Mesenchymal stem cell (in vitro differentiated cells and primary cell): Measurements from ENCODE around the gene TLE3.

Experiments
- DNase-seq: peaks from one replicate; pipeline ENCODE4 v3.0.0-alpha.2; 2013
- H2AFZ ChIP-seq: one replicate; pipeline ENCODE4 v1.6.1; 2013; ENCODE audit warnings: low read depth, mild to moderate bottlenecking, control low read depth, inconsistent platforms, low read length, moderate library complexity
- H2AK5ac ChIP-seq: 2 replicates; pipeline ENCODE4 v1.6.1; 2013; ENCODE audit warnings: low read length, moderate library complexity, mild to moderate bottlenecking, inconsistent platforms; ENCODE audit not compliant: severe bottlenecking
- H2BK120ac ChIP-seq: one replicate; pipeline ENCODE4 v1.6.1; 2013; ENCODE audit warnings: low read depth, mild to moderate bottlenecking, inconsistent platforms, low read length, moderate library complexity
- H2BK12ac ChIP-seq, 2 experiments: one replicate each; pipeline ENCODE4 v1.6.1; 2013; ENCODE audit warnings: inconsistent platforms in 2 of 2, low read length in 2 of 2, mild to moderate bottlenecking in 2 of 2, moderate library complexity in 2 of 2, control low read depth in 1 of 2
- H2BK15ac ChIP-seq: one replicate; pipeline ENCODE4 v1.6.1; 2013; ENCODE audit warnings: mild to moderate bottlenecking, low read depth, inconsistent platforms; ENCODE audit not compliant: poor library complexity, severe bottlenecking
- H2BK5ac ChIP-seq: 2 replicates; pipeline ENCODE4 v1.6.1; 2013; ENCODE audit warnings: low read depth, mild to moderate bottlenecking, low read length, control low read depth, inconsistent platforms; ENCODE audit not compliant: poor library complexity, severe bottlenecking
- H3K14ac ChIP-seq, 2 experiments: one replicate each; pipeline ENCODE4 v1.6.1; 2013; ENCODE audit warnings: inconsistent platforms in 2 of 2, low read length in 2 of 2, control low read depth in 1 of 2, mild to moderate bottlenecking in 1 of 2, moderate library complexity in 1 of 2
- H3K18ac ChIP-seq, 2 experiments: one replicate each; pipeline ENCODE4 v1.6.1; 2013; ENCODE audit warnings: inconsistent platforms in 2 of 2, low read length in 2 of 2, control low read depth in 1 of 2, low read depth in 1 of 2, mild to moderate bottlenecking in 1 of 2
- H3K23ac ChIP-seq, 2 experiments: one replicate each; pipeline ENCODE4 v1.6.1; 2013; ENCODE audit warnings: inconsistent platforms in 2 of 2, low read length in 2 of 2, mild to moderate bottlenecking in 2 of 2, moderate library complexity in 2 of 2, control low read depth in 1 of 2
- H3K27ac ChIP-seq: 2 replicates; pipeline ENCODE4 v1.5.1; 2013; ENCODE audit warnings: mild to moderate bottlenecking, moderate library complexity, low read length, control low read depth, inconsistent platforms; ENCODE audit not compliant: poor library complexity, severe bottlenecking
- H3K27me3 ChIP-seq, 2 experiments: 2 replicates each; pipeline versions ENCODE4 v1.6.1 to v1.7.0; 2013; ENCODE audit warnings: low read length in 2 of 2, mild to moderate bottlenecking in 2 of 2, moderate library complexity in 2 of 2, control low read depth in 1 of 2, inconsistent platforms in 1 of 2; ENCODE audit not compliant: control insufficient read depth in 1 of 2, insufficient read depth in 1 of 2
- H3K36me3 ChIP-seq, 2 experiments: 2 replicates each; pipeline versions ENCODE4 v1.6.1 to v1.7.0; 2013; ENCODE audit warnings: low read length in 2 of 2, control low read depth in 1 of 2, inconsistent platforms in 1 of 2, low read depth in 1 of 2, mild to moderate bottlenecking in 1 of 2; ENCODE audit not compliant: insufficient read depth in 2 of 2, control insufficient read depth in 1 of 2
- H3K4ac ChIP-seq, 2 experiments: one replicate each; pipeline ENCODE4 v1.6.1; 2013; ENCODE audit warnings: inconsistent platforms in 2 of 2, low read length in 2 of 2, mild to moderate bottlenecking in 2 of 2, moderate library complexity in 2 of 2, control low read depth in 1 of 2, low read depth in 1 of 2
- H3K4me1 ChIP-seq: 2 replicates; pipeline ENCODE4 v1.6.1; 2013; ENCODE audit warnings: low read depth, low read length, control low read depth; ENCODE audit not compliant: control insufficient read depth, insufficient read depth
- H3K4me2 ChIP-seq: 2 replicates; pipeline ENCODE4 v1.6.1; 2013; ENCODE audit warnings: low read length, mild to moderate bottlenecking, inconsistent platforms; ENCODE audit not compliant: poor library complexity, severe bottlenecking
- H3K4me3 ChIP-seq, 2 experiments: 2 replicates each; pipeline versions ENCODE4 v1.5.1 to v1.7.0; 2013; ENCODE audit warnings: low read length in 2 of 2, mild to moderate bottlenecking in 2 of 2, control low read depth in 1 of 2, low read depth in 1 of 2; ENCODE audit not compliant: insufficient read depth in 1 of 2
- H3K79me1 ChIP-seq: replicated peaks from 2 replicates; pipeline ENCODE4 v1.6.1; 2013; ENCODE audit warnings: mild to moderate bottlenecking, control low read depth, low read length, inconsistent platforms; ENCODE audit not compliant: poor library complexity, severe bottlenecking
- H3K9ac ChIP-seq: 2 replicates; pipeline ENCODE4 v1.7.0; 2013; ENCODE audit warnings: mild to moderate bottlenecking, low read length, moderate library complexity
- H3K9me3 ChIP-seq: 2 replicates; pipeline ENCODE4 v1.7.0; 2013; ENCODE audit warnings: mild to moderate bottlenecking, low read length; ENCODE audit not compliant: control insufficient read depth
- H4K8ac ChIP-seq: one replicate; pipeline ENCODE4 v1.6.1; 2013; ENCODE audit warnings: inconsistent platforms, mild to moderate bottlenecking, low read length, moderate library complexity
- H4K91ac ChIP-seq: one replicate; pipeline ENCODE4 v1.6.1; 2013; ENCODE audit warnings: mild to moderate bottlenecking, low read length, inconsistent platforms
- WGBS: methylation state at CpG from one replicate; pipeline ENCODE4 v1.1.7; 2013; ENCODE audit warnings: mixed read lengths; 5-methylcytosine and 5-hydroxymethylcytosine counted together

TLE3 gene

DNA sequence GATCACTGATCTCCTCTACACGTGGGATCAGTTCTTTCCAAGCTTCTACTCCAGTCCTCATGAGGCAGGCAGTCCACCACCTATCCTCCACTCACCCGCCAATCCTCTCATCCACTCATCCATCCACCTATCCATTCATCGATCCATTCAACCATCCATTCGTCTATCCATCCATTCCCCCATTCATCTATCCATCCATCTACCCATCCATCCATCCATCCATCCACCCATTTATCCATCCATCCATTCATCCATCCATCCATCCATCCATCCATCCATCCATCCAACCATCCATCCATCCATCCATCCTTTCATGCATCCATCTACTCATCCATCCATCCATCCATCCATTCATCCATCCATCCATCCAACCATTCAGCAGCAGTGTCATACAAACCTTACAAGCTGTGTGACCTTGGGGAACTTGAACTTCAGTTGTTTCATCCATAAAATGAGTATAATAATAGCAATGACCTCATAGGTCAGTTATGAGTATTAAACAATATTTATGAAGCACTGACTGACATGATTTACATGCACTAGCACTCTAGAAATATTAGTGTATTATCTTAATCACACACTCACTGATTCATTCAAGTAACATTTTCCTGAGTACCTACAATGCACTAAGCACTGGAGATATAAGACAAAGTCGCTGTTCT lies 55.0 kb downstream of the TLE3 start:
- no peak overlapping the region for H3K4me2 ChIP-seq
- no peak overlapping the region for H3K18ac ChIP-seq
- H3K14ac ChIP-seq, result no peak overlapping the region
- no peaks in the 10 kb centered on the region for H3K79me1 ChIP-seq
- peaks cover 0 to 3% of the 10 kb centered on the region in 2 experiments for H3K27me3 ChIP-seq
- no peak overlapping the region for H2AFZ ChIP-seq
- no peaks in the 10 kb centered on the region for H3K9me3 ChIP-seq
- DNase-seq, result no peak
- H2BK15ac ChIP-seq, result no peak overlapping the region
- no peak overlapping the region for H2BK12ac ChIP-seq
- H2BK5ac ChIP-seq, result no peak overlapping the region
- no peak overlapping the region for H3K9ac ChIP-seq
- peaks cover 3 to 11% of the 10 kb centered on the region in 2 experiments for H3K36me3 ChIP-seq
- H3K23ac ChIP-seq, result no peak overlapping the region
- H2AK5ac ChIP-seq, result no peak overlapping the region
- no peak overlapping the region for H2BK120ac ChIP-seq
- H4K8ac ChIP-seq, result no peak overlapping the region
- no peaks in the 10 kb centered on the region for H3K4me1 ChIP-seq
- H3K4me3 ChIP-seq, result no peak overlapping the region
- no peak overlapping the region for H3K4ac ChIP-seq
- H3K27ac ChIP-seq, result no peak overlapping the region
- 85% methylated on average over 4 of the region's 5 CpGs for WGBS
- no peak overlapping the region for H4K91ac ChIP-seq

DNA sequence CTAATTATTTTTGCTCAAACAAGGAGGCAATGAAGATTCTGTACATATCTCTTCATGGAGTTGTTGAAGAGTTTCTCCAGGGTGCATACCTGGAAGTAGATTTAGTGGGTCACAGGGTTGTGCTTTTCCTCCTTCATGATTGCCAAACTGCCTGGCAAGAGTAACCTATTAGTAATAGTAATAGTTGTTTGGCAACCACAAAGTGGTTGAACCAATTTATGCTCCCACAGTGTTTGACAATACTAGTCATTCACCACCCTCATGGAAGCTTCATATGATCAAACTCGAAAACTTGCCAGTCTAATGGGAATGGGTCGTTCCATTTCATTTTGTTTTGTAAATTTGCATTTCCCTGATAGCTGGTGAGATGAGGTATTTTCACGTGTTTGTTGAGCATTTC lies 57.8 kb downstream of the TLE3 start:
- DNase-seq, result no peak
- H3K4ac ChIP-seq, result no peak overlapping the region
- no peak overlapping the region for H2AK5ac ChIP-seq
- H3K36me3 ChIP-seq, result no peaks in the 10 kb centered on the region
- no peak overlapping the region for H3K14ac ChIP-seq
- no peaks in the 10 kb centered on the region for H3K9me3 ChIP-seq
- peaks cover 19% of the 10 kb centered on the region in 2 experiments for H3K27me3 ChIP-seq
- H3K18ac ChIP-seq, result no peak overlapping the region
- H4K8ac ChIP-seq, result no peak overlapping the region
- no peak overlapping the region for H2AFZ ChIP-seq
- no peak overlapping the region for H3K9ac ChIP-seq
- H2BK15ac ChIP-seq, result no peak overlapping the region
- no peak overlapping the region for H3K4me3 ChIP-seq
- H3K79me1 ChIP-seq, result no peaks in the 10 kb centered on the region
- H3K4me2 ChIP-seq, result no peak overlapping the region
- no peak overlapping the region for H3K27ac ChIP-seq
- H2BK120ac ChIP-seq, result no peak overlapping the region
- no peak overlapping the region for H3K23ac ChIP-seq
- no peak overlapping the region for H2BK5ac ChIP-seq
- no peak overlapping the region for H4K91ac ChIP-seq
- H3K4me1 ChIP-seq, result no peaks in the 10 kb centered on the region
- 100% methylated on average over 1 of the region's 3 CpGs for WGBS
- H2BK12ac ChIP-seq, result no peak overlapping the region

DNA sequence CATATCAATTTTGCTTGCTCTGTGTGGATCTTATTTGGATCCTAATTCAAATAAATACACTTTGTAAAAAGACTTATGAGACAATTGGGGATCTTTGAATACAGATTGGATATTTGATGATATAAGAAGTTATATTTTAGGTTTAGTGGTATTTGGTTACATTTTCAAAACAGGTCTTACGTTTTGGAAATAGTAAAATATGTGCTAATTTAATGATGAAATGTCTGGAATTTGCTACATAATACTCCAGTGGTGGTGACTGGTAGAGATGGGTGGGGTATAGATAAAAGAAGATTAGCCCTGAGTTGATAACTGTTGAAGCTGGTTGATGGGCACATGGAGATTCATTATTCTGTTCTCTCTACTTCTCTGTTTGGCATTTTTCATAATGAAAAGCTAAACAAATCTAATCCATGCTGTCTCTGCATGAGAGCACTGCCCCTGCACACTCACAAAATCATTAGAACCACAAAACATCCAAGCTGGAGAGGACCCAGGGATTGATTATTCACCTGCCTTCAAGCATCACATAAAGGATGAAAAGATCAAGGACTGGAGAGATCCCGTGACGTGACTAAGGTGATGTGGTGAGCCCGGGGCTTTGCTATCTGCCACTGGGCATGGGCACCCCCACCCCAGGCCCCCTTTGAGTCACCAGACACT lies 58.9 kb downstream of the TLE3 start:
- H2BK15ac ChIP-seq, result no peak overlapping the region
- H4K91ac ChIP-seq, result no peak overlapping the region
- no peaks in the 10 kb centered on the region for H3K79me1 ChIP-seq
- no peak overlapping the region for H3K4me3 ChIP-seq
- H4K8ac ChIP-seq, result no peak overlapping the region
- H3K14ac ChIP-seq, result no peak overlapping the region
- no peak for DNase-seq
- H3K27me3 ChIP-seq, result peaks cover 28 to 29% of the 10 kb centered on the region in 2 experiments
- no peak overlapping the region for H2BK5ac ChIP-seq
- H3K36me3 ChIP-seq, result no peaks in the 10 kb centered on the region
- H3K18ac ChIP-seq, result no peak overlapping the region
- no peak overlapping the region for H3K4ac ChIP-seq
- no peak overlapping the region for H2BK12ac ChIP-seq
- no peak overlapping the region for H2AFZ ChIP-seq
- H3K4me1 ChIP-seq, result no peaks in the 10 kb centered on the region
- no peak overlapping the region for H2AK5ac ChIP-seq
- H3K9ac ChIP-seq, result no peak overlapping the region
- 69% methylated on average over 4 of the region's 4 CpGs for WGBS
- no peaks in the 10 kb centered on the region for H3K9me3 ChIP-seq
- no peak overlapping the region for H3K23ac ChIP-seq
- H3K27ac ChIP-seq, result no peak overlapping the region
- H3K4me2 ChIP-seq, result no peak overlapping the region
- H2BK120ac ChIP-seq, result no peak overlapping the region

DNA sequence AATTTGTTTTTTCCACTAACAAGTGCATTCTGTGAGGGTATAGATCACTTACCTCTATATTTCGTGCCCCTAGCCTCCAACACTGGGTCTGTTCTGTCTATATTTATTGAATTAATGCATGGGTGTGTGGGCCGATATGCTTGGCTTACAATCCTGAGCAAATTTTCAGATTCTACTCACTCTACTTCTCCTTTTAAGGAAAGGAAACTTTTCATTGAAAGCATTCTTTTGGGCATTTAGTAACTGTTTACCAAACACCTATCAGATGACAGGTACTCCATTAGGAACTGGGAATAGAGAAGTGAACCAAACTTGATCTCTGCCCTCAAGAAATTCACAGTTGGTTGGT lies 60.5 kb downstream of the TLE3 start:
- no peaks in the 10 kb centered on the region for H3K36me3 ChIP-seq
- H3K18ac ChIP-seq, result no peak overlapping the region
- no peak overlapping the region for H3K23ac ChIP-seq
- H3K79me1 ChIP-seq, result no peaks in the 10 kb centered on the region
- H3K27ac ChIP-seq, result no peak overlapping the region
- H4K8ac ChIP-seq, result no peak overlapping the region
- H4K91ac ChIP-seq, result no peak overlapping the region
- no peak overlapping the region for H2BK5ac ChIP-seq
- no peak overlapping the region for H2AFZ ChIP-seq
- no peak overlapping the region for H3K9ac ChIP-seq
- H2BK120ac ChIP-seq, result no peak overlapping the region
- H3K9me3 ChIP-seq, result no peaks in the 10 kb centered on the region
- H2AK5ac ChIP-seq, result no peak overlapping the region
- WGBS, result no CpG with 5 or more reads among the region's 2 CpGs
- peaks cover 32 to 39% of the 10 kb centered on the region in 2 experiments for H3K27me3 ChIP-seq
- H2BK12ac ChIP-seq, result no peak overlapping the region
- no peak overlapping the region for H3K14ac ChIP-seq
- H2BK15ac ChIP-seq, result no peak overlapping the region
- H3K4ac ChIP-seq, result no peak overlapping the region
- H3K4me3 ChIP-seq, result no peak overlapping the region
- no peak overlapping the region for H3K4me2 ChIP-seq
- no peaks in the 10 kb centered on the region for H3K4me1 ChIP-seq
- DNase-seq, result no peak
